AG04449 (cell line): Measurements from ENCODE around the gene SMYD3.

Experiments used
- CTCF ChIA-PET: fragments of 350-600 bp; formaldehyde crosslinking; extraction: SDS; loops from one replicate; lab custom pipeline; 2021; ENCODE audit warnings: antibody characterized with exemption; lab: Yijun Ruan, JAX
- POLR2A ChIA-PET: fragments of 400-600, 350-600 bp; formaldehyde crosslinking; extraction: SDS; loops from one replicate; lab custom pipeline; 2020; ENCODE audit warnings: antibody characterized with exemption, inconsistent platforms; lab: Yijun Ruan, JAX
- DNase-seq: peaks from one replicate; pipeline ENCODE4 v3.0.0-alpha.2; 2010; ENCODE audit warnings: low read depth, low spot score
- H3K4me3 ChIP-seq: 2 replicates; pipeline ENCODE4 v1.5.1; 2011; ENCODE audit warnings: low read depth, mild to moderate bottlenecking, control low read depth, low read length
- TF ChIP-seq, protein P1 (sequence below): IDR thresholded peaks from one replicate; pipeline ENCODE4 v1.5.1; 2011; ENCODE audit warnings: mild to moderate bottlenecking, moderate library complexity, low read length, control low read depth, inconsistent platforms; ENCODE audit not compliant: insufficient read depth; ENCODE audit errors: missing control alignments

The SMYD3 gene

DNA sequence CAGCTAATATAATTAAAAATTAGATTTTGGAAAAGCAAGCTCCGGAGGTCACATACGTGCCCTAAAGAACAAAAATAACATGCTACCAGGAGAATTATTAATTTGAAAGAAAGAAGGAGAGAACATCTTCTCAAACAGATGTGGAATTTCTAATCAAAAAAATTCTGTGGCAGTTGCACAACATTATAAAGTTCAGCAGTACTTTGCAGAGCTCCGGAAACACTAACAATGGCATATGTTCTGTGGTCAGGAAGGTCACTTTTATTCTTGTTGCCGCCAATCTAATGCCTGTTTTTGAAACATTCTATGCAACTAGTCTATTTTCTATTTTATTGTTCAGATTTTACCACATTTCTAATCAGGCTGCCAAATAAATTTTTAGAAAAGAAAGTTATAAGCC lies 186.8 kb downstream of the SMYD3 start:
- DNase-seq = no peak
- H3K4me3 ChIP-seq = no peak overlapping the region
- TF ChIP-seq, protein P1, sequence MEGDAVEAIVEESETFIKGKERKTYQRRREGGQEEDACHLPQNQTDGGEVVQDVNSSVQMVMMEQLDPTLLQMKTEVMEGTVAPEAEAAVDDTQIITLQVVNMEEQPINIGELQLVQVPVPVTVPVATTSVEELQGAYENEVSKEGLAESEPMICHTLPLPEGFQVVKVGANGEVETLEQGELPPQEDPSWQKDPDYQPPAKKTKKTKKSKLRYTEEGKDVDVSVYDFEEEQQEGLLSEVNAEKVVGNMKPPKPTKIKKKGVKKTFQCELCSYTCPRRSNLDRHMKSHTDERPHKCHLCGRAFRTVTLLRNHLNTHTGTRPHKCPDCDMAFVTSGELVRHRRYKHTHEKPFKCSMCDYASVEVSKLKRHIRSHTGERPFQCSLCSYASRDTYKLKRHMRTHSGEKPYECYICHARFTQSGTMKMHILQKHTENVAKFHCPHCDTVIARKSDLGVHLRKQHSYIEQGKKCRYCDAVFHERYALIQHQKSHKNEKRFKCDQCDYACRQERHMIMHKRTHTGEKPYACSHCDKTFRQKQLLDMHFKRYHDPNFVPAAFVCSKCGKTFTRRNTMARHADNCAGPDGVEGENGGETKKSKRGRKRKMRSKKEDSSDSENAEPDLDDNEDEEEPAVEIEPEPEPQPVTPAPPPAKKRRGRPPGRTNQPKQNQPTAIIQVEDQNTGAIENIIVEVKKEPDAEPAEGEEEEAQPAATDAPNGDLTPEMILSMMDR = no peak
- ChIA-PET CTCF (no interaction called here), POLR2A (no interaction called here)

GRCh38 chr1:246319083-246319714 lies 187.9 kb downstream of the SMYD3 start:
- H3K4me3 ChIP-seq = no peak overlapping the region
- POLR2A ChIA-PET = no interaction called here
- CTCF ChIA-PET = interaction anchor here (1.5 kb wide), 1 partner anchor 16 kb away, joined by 3 read pairs; no protein-coding TSS in a partner anchor
- DNase-seq = no peak
- TF ChIP-seq, protein P1 = no peak

- POLR2A ChIA-PET = no interaction called here
- TF ChIP-seq, protein P1 = no peak
- DNase-seq = no peak
- CTCF ChIA-PET = interaction anchor here (1.5 kb wide), 1 partner anchor 17 kb away, joined by 3 read pairs; no protein-coding TSS in a partner anchor
- H3K4me3 ChIP-seq = no peak overlapping the region
These were observed 188.5 kb downstream of the SMYD3 start for GRCh38 chr1:246318622-246319021.

GRCh38 chr1:246318036-246318359 lies 189.1 kb downstream of the SMYD3 start:
- CTCF ChIA-PET = interaction anchor here (1.5 kb wide), 1 partner anchor 17 kb away, joined by 3 read pairs; no protein-coding TSS in a partner anchor
- H3K4me3 ChIP-seq = no peak overlapping the region
- no peak for DNase-seq
- POLR2A ChIA-PET = no interaction called here
- TF ChIP-seq, protein P1 = no peak

- TF ChIP-seq, protein P1 = no peak
- no peak overlapping the region for H3K4me3 ChIP-seq
- no peak for DNase-seq
- CTCF ChIA-PET = interaction anchor here (1.2 kb wide), 1 partner anchor 15 kb away, joined by 4 read pairs; no protein-coding TSS in a partner anchor
- POLR2A ChIA-PET = no interaction called here
These were observed 189.6 kb downstream of the SMYD3 start for GRCh38 chr1:246317332-246318035.

- no peak overlapping the region for H3K4me3 ChIP-seq
- no peak for DNase-seq
- CTCF ChIA-PET = no interaction called here
- POLR2A ChIA-PET = no interaction called here
- TF ChIP-seq, protein P1 = no peak
These were observed 195.6 kb downstream of the SMYD3 start for GRCh38 chr1:246311461-246311860.
